ENCODE results near the gene LGR4.

The LGR4 gene

DNA sequence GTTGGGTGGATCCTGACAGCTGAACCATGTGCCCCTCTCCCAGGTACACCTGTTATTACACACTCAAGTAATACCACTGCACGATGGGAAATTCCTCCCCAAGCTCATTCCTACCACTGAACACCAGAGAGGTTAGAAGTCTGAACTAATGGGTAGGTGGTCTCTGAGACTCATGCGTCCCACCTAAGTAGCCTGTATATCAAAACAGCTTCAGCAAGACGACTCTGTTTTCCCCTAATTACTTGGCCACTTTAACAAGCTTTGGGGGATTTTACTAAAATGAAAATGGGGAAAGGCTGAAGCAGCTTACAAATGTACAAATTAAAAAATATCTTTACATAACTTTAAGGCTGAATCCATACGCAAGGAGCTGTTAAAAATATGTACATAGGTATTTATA, 29.4 kb downstream of the LGR4 start:
- Histone ChIP-seq H3K36me3 (no peaks in the 10 kb centered on the region), H3K27me3 (no peaks in the 10 kb centered on the region), H3K4me3 (ENCODE audit: low read depth, low read length) (no peak overlapping the region), H3K4me1 (no peaks in the 10 kb centered on the region), H3K9me3 (no peaks in the 10 kb centered on the region)
- DNase-seq, result no peak
- TF ChIP-seq, protein P1, sequence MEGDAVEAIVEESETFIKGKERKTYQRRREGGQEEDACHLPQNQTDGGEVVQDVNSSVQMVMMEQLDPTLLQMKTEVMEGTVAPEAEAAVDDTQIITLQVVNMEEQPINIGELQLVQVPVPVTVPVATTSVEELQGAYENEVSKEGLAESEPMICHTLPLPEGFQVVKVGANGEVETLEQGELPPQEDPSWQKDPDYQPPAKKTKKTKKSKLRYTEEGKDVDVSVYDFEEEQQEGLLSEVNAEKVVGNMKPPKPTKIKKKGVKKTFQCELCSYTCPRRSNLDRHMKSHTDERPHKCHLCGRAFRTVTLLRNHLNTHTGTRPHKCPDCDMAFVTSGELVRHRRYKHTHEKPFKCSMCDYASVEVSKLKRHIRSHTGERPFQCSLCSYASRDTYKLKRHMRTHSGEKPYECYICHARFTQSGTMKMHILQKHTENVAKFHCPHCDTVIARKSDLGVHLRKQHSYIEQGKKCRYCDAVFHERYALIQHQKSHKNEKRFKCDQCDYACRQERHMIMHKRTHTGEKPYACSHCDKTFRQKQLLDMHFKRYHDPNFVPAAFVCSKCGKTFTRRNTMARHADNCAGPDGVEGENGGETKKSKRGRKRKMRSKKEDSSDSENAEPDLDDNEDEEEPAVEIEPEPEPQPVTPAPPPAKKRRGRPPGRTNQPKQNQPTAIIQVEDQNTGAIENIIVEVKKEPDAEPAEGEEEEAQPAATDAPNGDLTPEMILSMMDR (IDR thresholded peaks at IDR 0.05; ENCODE audit: low read depth, low read length), result no peak

DNA sequence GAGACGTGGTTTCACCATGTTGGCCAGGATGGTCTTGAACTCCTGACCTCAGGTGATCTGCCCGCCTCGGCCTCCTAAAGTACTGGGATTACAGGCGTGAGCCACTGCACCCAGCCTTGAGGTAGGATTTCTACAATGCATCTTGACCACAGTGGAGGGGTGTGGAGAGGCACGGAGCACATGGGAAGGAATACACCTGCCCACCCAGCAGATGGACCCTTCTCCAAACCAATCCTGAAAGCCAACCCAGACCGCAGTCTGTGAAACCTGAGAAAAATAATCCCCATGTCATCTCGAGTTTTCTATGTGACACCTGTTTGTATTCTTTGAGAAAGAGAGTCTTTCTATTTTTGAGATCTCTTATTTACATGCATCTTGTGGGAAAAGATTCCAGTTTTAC, 32.5 kb downstream of the LGR4 start:
- TF ChIP-seq, protein P1 (IDR thresholded peaks at IDR 0.05; ENCODE audit: low read depth, low read length), result no peak
- Histone ChIP-seq H3K36me3 (no peaks in the 10 kb centered on the region), H3K4me1 (no peaks in the 10 kb centered on the region), H3K27me3 (no peaks in the 10 kb centered on the region), H3K4me3 (ENCODE audit: low read depth, low read length) (no peak overlapping the region), H3K9me3 (no peaks in the 10 kb centered on the region)
- no peak for DNase-seq

DNA sequence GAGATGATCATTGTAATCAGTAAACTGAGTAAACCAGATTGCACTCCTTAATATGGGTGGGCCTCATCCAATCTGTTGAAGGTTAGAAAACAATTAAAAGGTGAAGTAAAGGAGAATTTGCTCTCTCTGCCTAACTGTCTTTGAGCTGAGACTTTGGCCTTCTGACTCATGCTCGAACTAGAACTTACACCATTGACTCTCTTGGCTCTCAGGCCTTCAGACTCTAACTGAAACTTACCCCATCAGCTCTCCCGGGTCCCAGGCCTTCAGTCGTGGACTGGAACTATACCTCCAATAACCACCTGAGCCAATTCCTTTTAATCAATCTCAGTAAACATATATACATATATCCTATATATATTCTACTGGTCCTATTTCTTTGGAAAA, 34.0 kb downstream of the LGR4 start:
- TF ChIP-seq, protein P1 (IDR thresholded peaks at IDR 0.05; ENCODE audit: low read depth, low read length), result no peak
- DNase-seq, result no peak
- H3K36me3 ChIP-seq, result no peaks in the 10 kb centered on the region
- no peak overlapping the region for H3K4me3 ChIP-seq (ENCODE audit: low read depth, low read length)
- H3K4me1 ChIP-seq, result no peaks in the 10 kb centered on the region
- no peaks in the 10 kb centered on the region for H3K9me3 ChIP-seq
- no peaks in the 10 kb centered on the region for H3K27me3 ChIP-seq

DNA sequence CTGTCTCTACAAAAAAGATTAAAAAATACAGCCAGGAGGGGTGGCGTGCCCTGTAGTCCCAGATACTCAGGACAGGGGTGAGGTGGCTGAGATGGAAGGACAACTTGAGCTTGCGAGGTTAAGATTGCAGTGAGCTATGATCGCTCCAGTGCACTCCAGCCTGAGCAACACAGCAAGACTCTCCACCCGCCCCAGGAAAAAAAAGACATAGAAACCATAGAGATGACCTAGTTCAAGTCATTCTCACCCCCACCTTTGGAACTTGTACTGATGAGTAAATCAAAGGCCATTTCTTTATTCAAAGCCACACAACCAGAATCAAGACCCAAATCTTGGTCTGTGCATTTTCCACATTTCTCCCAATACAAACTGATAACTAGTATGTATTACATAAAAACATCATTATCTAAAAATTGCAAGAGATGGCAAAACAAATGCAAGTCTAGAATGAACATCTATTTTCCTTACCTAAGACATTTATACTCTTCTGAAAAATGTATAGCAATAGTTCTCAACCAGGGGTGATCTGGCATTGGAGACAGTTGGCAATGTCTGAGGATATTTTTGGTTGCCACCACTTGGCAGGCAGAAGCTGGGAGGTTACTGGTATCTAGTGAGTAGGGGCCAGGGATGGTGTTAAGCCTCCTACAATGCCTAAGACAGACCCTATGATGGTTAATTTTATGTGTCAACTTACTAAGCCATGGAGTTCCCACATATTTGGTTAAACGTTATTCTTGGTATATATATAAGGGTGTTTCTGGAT, 34.6 kb downstream of the LGR4 start:
- no peak overlapping the region for H3K4me3 ChIP-seq (ENCODE audit: low read depth, low read length)
- no peak for DNase-seq
- TF ChIP-seq, protein P1 (IDR thresholded peaks at IDR 0.05; ENCODE audit: low read depth, low read length), result no peak
- no peaks in the 10 kb centered on the region for H3K4me1 ChIP-seq
- H3K9me3 ChIP-seq, result no peaks in the 10 kb centered on the region
- H3K27me3 ChIP-seq, result no peaks in the 10 kb centered on the region
- no peaks in the 10 kb centered on the region for H3K36me3 ChIP-seq

DNA sequence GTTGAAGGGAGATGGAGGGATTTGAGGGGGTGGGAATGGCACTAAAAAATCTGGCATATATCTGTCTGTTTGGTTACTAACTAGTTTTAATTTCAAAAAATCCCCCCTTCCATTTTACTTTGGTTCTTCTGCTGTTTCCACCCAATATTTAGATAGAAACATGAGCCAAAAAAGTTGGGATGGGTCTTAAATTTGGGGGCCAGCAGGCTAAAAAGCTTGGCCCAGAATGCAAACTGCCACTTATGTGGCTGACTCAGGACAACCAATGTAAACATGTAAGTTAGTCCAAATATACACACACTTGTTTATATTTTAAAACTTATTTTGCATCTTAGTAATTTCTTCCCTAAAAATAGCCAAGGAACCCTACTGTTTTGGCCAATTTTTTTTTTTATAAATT, 35.7 kb downstream of the LGR4 start:
- Histone ChIP-seq H3K4me3 (ENCODE audit: low read depth, low read length) (no peak overlapping the region), H3K4me1 (no peaks in the 10 kb centered on the region), H3K9me3 (no peaks in the 10 kb centered on the region), H3K27me3 (no peaks in the 10 kb centered on the region), H3K36me3 (no peaks in the 10 kb centered on the region)
- TF ChIP-seq, protein P1 (IDR thresholded peaks at IDR 0.05; ENCODE audit: low read depth, low read length), result no peak
- DNase-seq, result no peak

DNA sequence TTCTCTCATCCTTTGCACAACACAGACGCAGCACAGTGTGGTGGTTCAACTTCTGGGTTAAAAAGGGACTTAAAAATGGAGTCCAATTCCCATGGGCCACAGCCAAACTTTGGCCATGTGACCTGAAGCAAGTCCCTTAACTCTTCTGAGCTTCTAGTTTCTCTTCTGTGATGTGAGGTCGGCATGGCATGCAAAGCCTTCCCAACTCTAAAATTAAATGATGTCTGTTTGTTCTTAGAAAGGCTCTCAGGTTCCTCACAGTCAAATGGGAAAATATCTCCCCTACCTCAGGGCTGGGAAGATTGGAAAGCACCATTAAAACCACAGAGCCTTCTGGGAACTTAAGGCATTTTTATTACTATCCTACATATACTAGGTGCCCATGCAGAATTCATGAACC, 38.8 kb downstream of the LGR4 start:
- no peak for DNase-seq
- Histone ChIP-seq H3K9me3 (no peaks in the 10 kb centered on the region), H3K36me3 (no peaks in the 10 kb centered on the region), H3K27me3 (no peaks in the 10 kb centered on the region), H3K4me1 (no peaks in the 10 kb centered on the region), H3K4me3 (ENCODE audit: low read depth, low read length) (no peak overlapping the region)
- TF ChIP-seq, protein P1 (IDR thresholded peaks at IDR 0.05; ENCODE audit: low read depth, low read length), result no peak

All from BE2C (cell line).